NCI-H510A (cell line): ENCODE data around the gene ZNF695.

ENCODE experiments used
- DNase-seq: peaks from one replicate; lab custom pipeline; 2025; lab: John Stamatoyannopoulos, UW

ZNF695 gene

GRCh38 chr1:246954126-246954525, 53.7 kb downstream of the ZNF695 start:
- DNase-seq: no peak

GRCh38 chr1:246951413-246951812, 56.4 kb downstream of the ZNF695 start:
- no peak for DNase-seq

GRCh38 chr1:246949956-246950355, 57.9 kb downstream of the ZNF695 start:
- no peak for DNase-seq

GRCh38 chr1:246947255-246947654, 60.6 kb downstream of the ZNF695 start:
- DNase-seq: no peak

- DNase-seq: no peak
Observed at GRCh38 chr1:246946366-246946765, 61.5 kb downstream of the ZNF695 start.
